Dendritic cell treated with granulocyte-macrophage colony-stimulating factor and Interleukin-4, amounts not matched to agents 40 ng/mL and 50 ng/mL, for 4 days (primary cell): Measurements from ENCODE around the gene SYTL2.

Experiments
- H3K27ac Mint-ChIP-seq: one replicate; pipeline ENCODE4 v1.8.0; 2022; ENCODE audit warnings: mild to moderate bottlenecking, mixed read lengths
- H3K27me3 Mint-ChIP-seq: one replicate; pipeline ENCODE4 v1.8.0; 2022; ENCODE audit warnings: mild to moderate bottlenecking, mixed read lengths
- H3K36me3 Mint-ChIP-seq: one replicate; pipeline ENCODE4 v1.8.0; 2022; ENCODE audit warnings: low read depth, mixed read lengths
- H3K4me1 Mint-ChIP-seq: one replicate; pipeline ENCODE4 v1.8.0; 2022; ENCODE audit warnings: low read depth, mixed read lengths
- H3K4me3 Mint-ChIP-seq: one replicate; pipeline ENCODE4 v1.8.0; 2022; ENCODE audit warnings: mild to moderate bottlenecking, moderate library complexity, mixed read lengths
- H3K9me3 Mint-ChIP-seq: one replicate; pipeline ENCODE4 v1.8.0; 2022; ENCODE audit warnings: mixed read lengths
- intact Hi-C: fragments of 100-400 bp; cut with micrococcal nuclease; formaldehyde crosslinking; loops from one replicate; pipeline ENCODE4 v1.15.0; 2022

Gene SYTL2

DNA sequence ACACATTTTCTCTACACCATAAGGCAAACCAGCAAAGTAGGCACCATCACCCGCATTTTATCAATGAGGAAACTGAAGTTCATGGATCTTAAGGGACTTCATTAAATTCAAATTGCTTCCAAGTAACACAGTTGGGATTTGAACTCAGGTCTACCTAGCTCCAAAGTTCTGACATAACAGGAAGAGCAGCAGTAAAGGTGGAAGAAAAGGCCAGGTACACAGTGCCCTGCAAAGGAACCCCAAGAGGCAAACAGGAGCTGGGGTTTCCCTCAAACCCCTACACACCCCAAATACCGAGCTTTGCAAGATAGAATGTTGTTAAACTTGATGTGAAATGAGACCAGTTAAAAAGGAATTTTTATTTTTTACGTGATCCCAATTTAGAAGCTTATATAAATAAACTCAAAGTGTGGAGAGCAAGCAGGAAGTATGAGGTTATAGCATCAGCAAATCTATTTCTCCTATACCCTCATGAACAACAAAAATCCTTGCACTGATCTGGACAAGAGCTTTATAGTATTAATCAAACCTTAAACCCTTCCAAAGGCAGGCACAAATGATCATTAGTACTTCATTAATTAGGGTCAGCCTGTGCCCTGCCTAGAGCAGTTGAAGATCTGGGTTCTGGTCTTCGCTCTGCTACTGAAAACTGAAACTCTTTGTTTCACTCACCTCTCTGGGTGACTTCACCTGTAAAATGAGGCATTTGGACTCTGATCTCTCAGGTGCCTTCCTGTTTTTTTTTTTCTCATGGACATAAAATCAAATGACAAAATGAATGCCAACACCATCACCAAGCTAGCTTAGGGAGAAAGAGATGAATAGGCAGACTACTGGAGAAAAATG is 36.5 kb downstream of the SYTL2 start:
- Mint-ChIP-seq H3K4me1 (no peaks in the 10 kb centered on the region), H3K9me3 (no peaks in the 10 kb centered on the region), H3K27ac (no peak overlapping the region), H3K27me3 (no peaks in the 10 kb centered on the region), H3K36me3 (no peaks in the 10 kb centered on the region), H3K4me3 (no peak overlapping the region)
- intact Hi-C loops, result no loop called here

DNA sequence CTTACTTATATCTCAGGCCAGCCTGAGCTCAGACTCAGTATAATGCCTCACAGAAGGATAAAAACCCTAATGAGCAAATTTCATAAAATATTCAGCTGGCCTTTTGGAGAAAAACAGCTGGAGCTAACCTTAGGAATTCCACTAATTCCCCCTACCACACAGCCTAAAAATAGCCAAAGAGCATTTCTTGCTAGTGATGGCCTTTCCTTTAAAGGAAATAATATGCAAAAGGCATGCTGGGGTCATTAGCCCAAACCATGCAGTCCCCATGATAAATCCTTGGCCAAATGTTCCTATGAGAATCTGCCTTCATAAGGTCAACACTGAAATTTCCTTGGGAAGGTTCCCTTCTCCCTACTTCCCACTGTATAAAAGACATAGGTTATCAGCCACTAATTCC is 38.2 kb downstream of the SYTL2 start:
- intact Hi-C loops, result no loop called here
- Mint-ChIP-seq H3K36me3 (no peaks in the 10 kb centered on the region), H3K4me3 (no peak overlapping the region), H3K27ac (no peak overlapping the region), H3K27me3 (no peaks in the 10 kb centered on the region), H3K4me1 (no peaks in the 10 kb centered on the region), H3K9me3 (no peaks in the 10 kb centered on the region)

DNA sequence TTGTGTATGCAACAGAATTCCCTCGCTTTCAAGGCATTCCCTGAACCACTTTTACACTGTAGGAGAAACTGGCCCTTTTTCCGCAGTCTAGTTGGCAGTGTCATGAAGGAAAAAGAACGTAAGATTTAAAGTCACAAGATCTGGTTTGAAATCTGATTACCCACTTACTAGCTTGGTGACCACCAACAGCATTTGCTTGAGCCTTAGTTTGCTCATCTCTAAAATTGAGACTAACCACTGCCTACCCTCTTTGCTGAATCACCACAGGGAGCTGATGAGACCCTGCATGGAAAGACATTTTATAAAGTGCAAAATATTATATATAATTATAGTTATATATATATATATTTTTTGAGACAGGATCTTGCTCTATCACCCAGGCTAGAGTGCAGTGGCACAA is 39.4 kb downstream of the SYTL2 start:
- Mint-ChIP-seq H3K4me1 (no peaks in the 10 kb centered on the region), H3K27me3 (no peaks in the 10 kb centered on the region), H3K9me3 (no peaks in the 10 kb centered on the region), H3K36me3 (no peaks in the 10 kb centered on the region), H3K27ac (no peak overlapping the region), H3K4me3 (no peak overlapping the region)
- intact Hi-C loops, result no loop called here

DNA sequence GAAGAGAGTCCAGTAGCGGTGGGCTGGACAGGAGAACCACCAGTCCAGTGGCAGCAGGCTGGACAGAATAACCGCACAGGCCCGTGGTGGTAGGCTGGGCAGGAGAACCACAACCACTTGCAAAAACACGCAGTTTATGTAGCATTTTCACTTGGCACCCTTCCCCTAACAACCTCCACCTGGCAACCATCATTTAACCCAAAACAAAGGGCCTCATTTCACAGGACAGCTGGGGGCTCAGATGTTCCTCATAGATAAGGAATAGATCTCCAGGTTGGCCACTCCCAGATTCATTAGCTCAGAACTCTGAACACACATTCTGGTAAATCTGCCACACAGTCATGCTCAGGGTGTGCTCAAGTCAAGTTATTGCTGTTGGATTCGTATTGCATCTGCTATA is 41.2 kb downstream of the SYTL2 start:
- Mint-ChIP-seq H3K9me3 (no peaks in the 10 kb centered on the region), H3K27me3 (no peaks in the 10 kb centered on the region), H3K36me3 (no peaks in the 10 kb centered on the region), H3K4me1 (no peaks in the 10 kb centered on the region), H3K4me3 (no peak overlapping the region), H3K27ac (no peak overlapping the region)
- intact Hi-C loops, result no loop called here

DNA sequence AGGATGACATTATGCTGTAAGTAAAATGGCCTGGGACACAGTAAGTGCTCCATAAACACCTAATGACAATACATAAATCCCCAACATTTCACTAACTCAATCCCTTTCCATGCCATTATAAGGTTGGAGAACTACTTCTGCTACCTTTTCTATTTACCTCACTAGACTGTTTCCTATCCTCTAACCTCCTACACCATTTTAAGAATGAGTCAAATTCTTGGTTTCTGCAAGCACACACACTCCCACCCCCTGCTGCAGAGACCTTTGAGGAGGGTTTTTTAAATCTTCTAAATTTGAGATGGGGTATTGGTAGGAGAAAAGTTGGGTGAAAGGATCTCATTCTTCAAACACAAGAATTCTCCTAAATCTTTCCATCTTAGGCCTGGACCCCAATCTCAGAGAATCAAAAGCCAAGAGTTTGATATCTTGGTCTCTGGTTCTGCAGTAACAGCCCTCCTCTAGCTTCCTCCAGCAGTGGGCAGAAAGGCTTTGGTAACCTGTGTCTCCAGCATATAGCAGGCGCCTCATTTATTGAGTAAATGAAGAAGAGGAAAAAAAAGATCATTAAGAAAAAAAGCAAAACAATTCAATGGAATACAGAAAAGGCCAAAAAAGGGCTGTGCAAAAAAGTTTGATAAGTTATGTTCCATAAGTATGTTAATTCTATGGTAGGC is 42.3 kb downstream of the SYTL2 start:
- H3K27ac Mint-ChIP-seq, result no peak overlapping the region
- no peak overlapping the region for H3K4me3 Mint-ChIP-seq
- H3K27me3 Mint-ChIP-seq, result no peaks in the 10 kb centered on the region
- intact Hi-C loops, result no loop called here
- no peaks in the 10 kb centered on the region for H3K36me3 Mint-ChIP-seq
- no peaks in the 10 kb centered on the region for H3K4me1 Mint-ChIP-seq
- no peaks in the 10 kb centered on the region for H3K9me3 Mint-ChIP-seq

DNA sequence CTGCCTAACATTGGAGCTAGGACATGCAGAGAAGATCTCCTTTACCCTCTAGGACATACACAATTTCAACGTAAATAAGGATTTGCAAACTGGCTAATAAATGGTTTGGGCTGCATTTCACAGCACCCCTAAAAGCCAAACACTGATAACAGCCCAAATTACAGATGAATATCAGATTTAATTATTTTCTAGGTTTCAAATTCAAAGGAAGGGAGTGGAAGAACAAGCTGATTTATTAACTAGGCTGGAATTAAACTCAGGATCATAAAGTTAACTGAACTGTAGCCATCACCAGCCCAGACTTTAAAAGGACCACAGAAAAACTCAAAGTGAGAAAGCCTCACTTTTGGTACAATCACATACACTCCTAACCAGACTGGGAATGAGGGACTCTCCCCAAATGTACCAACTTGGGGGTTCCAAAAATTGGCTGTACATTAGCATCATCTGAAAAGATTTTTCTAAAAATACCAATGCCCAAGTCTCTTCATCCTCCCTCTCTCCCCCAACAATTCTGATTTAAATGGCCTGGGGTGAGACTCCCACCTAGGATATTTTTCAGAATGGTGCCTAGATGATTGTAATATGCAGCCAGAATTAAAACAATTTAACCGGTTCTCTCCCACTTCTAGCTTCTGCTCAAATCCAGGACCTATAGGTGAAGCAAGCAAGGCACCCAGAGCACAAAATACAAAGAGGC is 43.5 kb downstream of the SYTL2 start:
- H3K36me3 Mint-ChIP-seq, result no peaks in the 10 kb centered on the region

DNA sequence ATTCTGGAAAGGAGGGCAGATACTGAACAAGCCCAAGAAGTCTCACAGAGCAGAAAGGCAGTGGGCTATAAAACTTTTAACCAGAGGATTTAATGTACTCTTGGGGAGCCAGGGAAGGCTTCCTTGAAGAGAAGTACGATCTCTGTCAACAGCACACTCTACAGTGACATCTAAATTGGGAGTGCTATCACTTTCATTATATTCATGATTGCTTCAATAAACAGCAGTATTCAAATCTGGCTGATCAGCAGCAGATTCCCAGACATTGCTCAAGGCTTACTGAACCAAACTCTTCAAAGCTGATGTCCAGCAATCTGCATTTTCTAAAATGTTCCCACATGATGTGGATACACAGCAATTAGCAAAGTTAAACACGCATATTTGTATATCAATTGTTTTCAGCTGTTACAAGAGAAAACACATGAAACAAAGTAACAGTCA is 44.2 kb downstream of the SYTL2 start:
- H3K4me1 Mint-ChIP-seq, result peaks cover 6% of the 10 kb centered on the region
- H3K27me3 Mint-ChIP-seq, result no peaks in the 10 kb centered on the region
- no peaks in the 10 kb centered on the region for H3K36me3 Mint-ChIP-seq
- H3K4me3 Mint-ChIP-seq, result no peak overlapping the region
- H3K9me3 Mint-ChIP-seq, result no peaks in the 10 kb centered on the region
- H3K27ac Mint-ChIP-seq, result no peak overlapping the region
- intact Hi-C loops, result no loop called here

More for the DNA sequence above, 43.5 kb downstream of the SYTL2 start:
- no peaks in the 10 kb centered on the region for H3K9me3 Mint-ChIP-seq
- no peak overlapping the region for H3K27ac Mint-ChIP-seq
- peaks cover under 1% of the 10 kb centered on the region for H3K4me1 Mint-ChIP-seq
- intact Hi-C loops, result no loop called here
- no peaks in the 10 kb centered on the region for H3K27me3 Mint-ChIP-seq
- no peak overlapping the region for H3K4me3 Mint-ChIP-seq

DNA sequence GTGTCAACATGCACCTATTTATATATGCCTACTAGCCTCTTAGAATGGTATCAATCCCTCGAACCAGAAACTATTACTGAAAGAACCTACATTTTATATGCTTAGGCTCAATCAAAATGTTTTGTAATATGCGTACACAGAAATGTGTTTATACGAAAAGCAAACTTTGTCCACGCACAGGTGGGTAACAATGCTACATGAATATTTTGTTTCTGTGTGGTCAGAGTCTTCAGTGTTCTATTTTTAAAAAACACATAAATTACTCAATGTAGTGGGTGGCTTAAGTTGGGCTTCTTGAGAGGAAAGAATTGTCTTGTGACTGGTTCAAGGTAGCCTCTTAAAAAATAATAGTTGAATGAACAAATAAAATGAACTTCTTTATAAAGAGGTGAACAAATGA is 46.1 kb downstream of the SYTL2 start:
- Mint-ChIP-seq H3K27me3 (no peaks in the 10 kb centered on the region), H3K4me1 (peaks cover 6% of the 10 kb centered on the region), H3K36me3 (no peaks in the 10 kb centered on the region), H3K27ac (no peak overlapping the region), H3K9me3 (no peaks in the 10 kb centered on the region), H3K4me3 (no peak overlapping the region)
- intact Hi-C loops, result no loop called here

DNA sequence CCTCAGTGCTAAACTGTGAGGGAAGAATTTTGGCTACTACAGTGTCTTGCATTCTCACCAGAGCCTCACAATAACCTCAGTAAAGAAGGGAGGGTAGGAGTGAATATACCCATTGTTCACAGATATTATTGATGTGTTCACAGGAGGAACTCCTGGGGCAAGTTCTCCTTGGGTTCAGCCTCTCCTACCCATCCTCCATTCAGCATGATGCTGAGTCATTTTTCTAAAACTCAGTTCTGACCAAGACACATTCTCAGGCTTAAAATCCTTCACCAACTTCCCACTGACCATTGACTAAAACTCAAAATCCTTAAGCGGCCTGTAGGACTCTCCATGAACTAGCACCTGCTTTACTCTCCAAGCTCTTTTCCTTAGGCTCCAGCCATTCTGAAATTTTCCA is 48.7 kb downstream of the SYTL2 start:
- Mint-ChIP-seq H3K27me3 (no peaks in the 10 kb centered on the region), H3K27ac (no peak overlapping the region), H3K36me3 (no peaks in the 10 kb centered on the region), H3K9me3 (no peaks in the 10 kb centered on the region), H3K4me3 (no peak overlapping the region), H3K4me1 (peaks cover 6% of the 10 kb centered on the region)
- intact Hi-C loops, result no loop called here

DNA sequence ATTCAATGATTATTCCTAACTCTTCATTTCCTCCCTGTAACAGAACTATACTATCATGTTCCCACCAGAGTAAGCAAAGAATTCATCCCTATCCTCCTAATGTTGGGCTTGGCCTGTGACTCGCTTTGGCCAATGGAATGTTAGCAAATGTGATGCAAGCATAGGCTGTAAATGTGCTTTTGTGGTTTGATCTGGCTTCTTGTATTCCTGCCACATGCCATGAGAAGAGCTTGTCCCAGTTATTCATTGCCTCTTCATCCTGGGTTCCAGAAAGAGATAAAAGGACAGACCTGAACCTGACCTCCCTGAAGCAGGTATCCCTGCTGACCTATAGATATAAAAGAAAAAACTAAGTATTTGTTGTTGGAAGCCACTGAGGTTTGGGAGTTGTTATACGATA is 51.0 kb downstream of the SYTL2 start:
- intact Hi-C loops, result no loop called here
- no peak overlapping the region for H3K27ac Mint-ChIP-seq
- no peaks in the 10 kb centered on the region for H3K9me3 Mint-ChIP-seq
- H3K4me3 Mint-ChIP-seq, result no peak overlapping the region
- H3K36me3 Mint-ChIP-seq, result no peaks in the 10 kb centered on the region
- no peaks in the 10 kb centered on the region for H3K27me3 Mint-ChIP-seq
- peaks cover 6% of the 10 kb centered on the region for H3K4me1 Mint-ChIP-seq

DNA sequence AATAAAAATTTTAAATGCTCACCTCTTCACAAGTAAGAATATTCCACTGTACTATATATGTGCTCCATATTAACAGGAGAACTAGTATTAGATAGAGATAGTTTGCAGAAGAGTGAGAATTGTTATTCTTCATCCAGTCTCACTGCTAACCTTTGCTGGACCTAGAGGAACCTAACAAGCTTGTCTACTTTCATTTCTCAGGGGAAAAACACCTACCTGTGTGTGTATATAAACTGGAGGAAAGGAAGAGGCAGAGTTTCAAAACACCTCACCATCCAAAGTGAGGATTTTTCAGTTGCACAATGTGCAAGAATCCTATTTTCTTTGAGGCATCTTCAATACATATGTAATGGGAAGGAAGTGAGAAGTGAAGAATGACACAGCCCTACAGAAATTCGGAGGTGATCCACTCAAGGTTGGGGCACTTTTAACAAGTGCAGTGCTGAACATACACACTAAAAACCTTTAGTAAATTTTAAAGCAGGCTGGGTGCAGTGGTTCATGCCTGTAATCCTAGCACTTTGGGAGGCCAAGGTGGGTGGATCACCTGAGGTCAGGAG is 52.4 kb downstream of the SYTL2 start:
- peaks cover 6% of the 10 kb centered on the region for H3K4me1 Mint-ChIP-seq

DNA sequence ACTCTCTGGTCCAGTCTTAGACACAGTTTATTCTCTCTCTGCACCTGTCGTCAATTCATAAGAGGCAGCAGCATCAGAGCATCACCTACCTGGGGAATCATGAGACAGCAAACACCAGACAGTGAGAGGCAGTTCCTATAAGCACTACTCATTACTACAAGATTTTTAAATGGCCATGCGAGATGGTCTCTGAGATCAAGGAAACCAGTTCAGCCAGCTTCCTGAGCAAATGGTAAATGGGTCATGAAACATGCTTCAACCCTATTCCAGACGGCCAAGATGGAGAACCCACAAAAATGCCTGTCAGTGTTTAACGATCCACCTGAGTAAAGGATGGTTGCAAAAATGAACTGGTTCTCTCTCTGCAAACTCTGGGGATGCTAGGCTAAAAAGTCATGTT is 52.9 kb downstream of the SYTL2 start:
- no peak overlapping the region for H3K27ac Mint-ChIP-seq
- no peak overlapping the region for H3K4me3 Mint-ChIP-seq
- H3K36me3 Mint-ChIP-seq, result no peaks in the 10 kb centered on the region
- H3K4me1 Mint-ChIP-seq, result peaks cover 6% of the 10 kb centered on the region
- no peaks in the 10 kb centered on the region for H3K9me3 Mint-ChIP-seq
- intact Hi-C loops, result no loop called here
- H3K27me3 Mint-ChIP-seq, result no peaks in the 10 kb centered on the region

More for the DNA sequence above, 52.4 kb downstream of the SYTL2 start:
- Mint-ChIP-seq H3K27me3 (no peaks in the 10 kb centered on the region), H3K9me3 (no peaks in the 10 kb centered on the region), H3K4me3 (no peak overlapping the region), H3K36me3 (no peaks in the 10 kb centered on the region), H3K27ac (no peak overlapping the region)
- intact Hi-C loops, result no loop called here

DNA sequence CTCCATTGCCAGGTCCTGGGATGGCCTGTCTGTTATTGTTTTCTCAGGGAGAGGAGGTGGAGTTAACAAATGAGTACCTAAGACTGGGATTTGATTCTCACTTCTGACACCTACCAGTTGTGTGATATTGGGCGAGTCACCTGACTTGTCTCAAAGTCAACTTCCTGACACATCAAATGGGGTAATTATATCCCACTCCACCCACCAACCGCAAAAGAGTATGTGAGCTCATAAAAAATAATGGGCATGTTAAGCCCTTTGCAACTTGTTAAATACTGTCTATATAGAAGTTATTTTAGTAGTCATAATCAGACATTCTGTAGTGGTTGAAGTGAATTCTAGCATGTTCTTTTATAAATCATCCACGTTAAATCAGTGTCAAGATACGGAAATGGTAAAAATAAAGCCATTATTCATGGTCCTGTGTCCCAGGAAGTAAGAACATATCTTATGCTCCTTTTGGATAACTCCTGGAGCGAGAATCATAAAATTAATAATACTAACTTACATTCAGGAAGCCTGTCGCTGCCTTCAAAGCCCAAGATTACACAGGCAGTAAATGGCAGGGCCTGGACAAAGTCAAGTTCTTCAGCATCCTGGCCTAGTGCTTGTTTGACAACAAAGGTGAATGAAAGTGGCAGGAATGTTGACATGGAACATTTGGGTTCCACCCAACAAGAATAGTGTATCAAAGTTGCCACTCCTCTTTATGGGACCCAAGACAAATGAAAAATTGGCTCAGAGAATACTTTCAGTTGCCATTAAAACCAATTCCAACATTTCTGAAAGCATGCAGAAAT is 54.3 kb downstream of the SYTL2 start:
- Mint-ChIP-seq H3K27ac (no peak overlapping the region), H3K36me3 (no peaks in the 10 kb centered on the region), H3K9me3 (no peaks in the 10 kb centered on the region), H3K4me3 (no peak overlapping the region), H3K27me3 (no peaks in the 10 kb centered on the region), H3K4me1 (no peaks in the 10 kb centered on the region)
- intact Hi-C loops, result no loop called here
